ENCODE measurements around the gene TRPC4. TPM values are rescaled to one million over a fixed set of nuclear protein-coding genes. Genes with fewer than 3 reads are reported as not detected.

The TRPC4 gene
- total and polyA plus RNA-seq, 2 donors (not counting 1 experiment from before 2014, with no cell fraction given), result not detected

DNA sequence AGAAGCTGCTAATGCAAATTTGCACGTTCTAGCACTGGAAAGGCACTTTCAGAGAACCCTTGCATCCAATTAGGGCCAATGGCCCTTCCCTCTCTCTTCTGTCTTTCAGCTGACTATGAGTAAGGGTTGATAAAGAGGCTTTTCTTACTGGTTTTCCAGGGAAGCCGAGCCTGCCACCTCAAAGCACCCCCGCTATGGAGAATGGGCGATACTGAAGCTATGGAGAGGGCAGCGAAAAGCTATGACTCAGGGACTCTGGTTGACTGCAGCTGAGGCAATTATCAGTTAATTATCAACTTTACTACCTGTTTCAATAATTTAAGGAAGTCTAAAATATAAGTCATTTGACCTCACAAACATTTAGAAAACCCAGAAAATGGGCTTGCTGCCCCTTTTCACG lies 115.8 kb downstream of the TRPC4 start:
- Mint-ChIP-seq H3K9me3 (ENCODE audit: insufficient read depth) (no peaks in the 10 kb centered on the region), H3K4me1 (no peaks in the 10 kb centered on the region), H3K27ac (no peak overlapping the region), H3K27me3 (no peaks in the 10 kb centered on the region), H3K4me3 (no peak overlapping the region)
- Histone ChIP-seq H3K4me1 (ENCODE audit: control insufficient read depth in 2 of 2, insufficient read depth in 2 of 2, low read length in 2 of 2) (no peaks in the 10 kb centered on the region), H3K4me2 (replicated peaks; ENCODE audit: low read depth, low read length, poor library complexity, severe bottlenecking) (no peak overlapping the region), H3K4me3 (ENCODE audit: control extremely low read depth in 1 of 5, extremely low read depth in 1 of 5, insufficient read depth in 1 of 5, low read depth in 2 of 5, low read length in 4 of 5) (no peak overlapping the region), H3K79me2 (ENCODE audit: control insufficient read depth, insufficient read depth, low read length) (no peaks in the 10 kb centered on the region), H3K9ac (ENCODE audit: low read length) (no peak overlapping the region), H4K20me1 (ENCODE audit: control insufficient read depth, insufficient read depth, low read length, poor library complexity, severe bottlenecking) (no peaks in the 10 kb centered on the region), H3K9me3 (ENCODE audit: control extremely low read depth in 1 of 3, control insufficient read depth in 2 of 3, insufficient read depth in 1 of 3, low read length in 2 of 3) (no peaks in the 10 kb centered on the region), H3K36me3 (replicated peaks in 1 of 2; ENCODE audit: control extremely low read depth in 1 of 2, control insufficient read depth in 1 of 2, extremely low read depth in 1 of 2, insufficient read depth in 2 of 2, low read length in 1 of 2) (no peaks in the 10 kb centered on the region), H3K27me3 (replicated peaks in 1 of 4; ENCODE audit: control extremely low read depth in 1 of 4, control insufficient read depth in 3 of 4, insufficient read depth in 4 of 4, low read length in 3 of 4) (no peaks in the 10 kb centered on the region), H2AFZ (ENCODE audit: insufficient read depth, low read depth, low read length, poor library complexity, severe bottlenecking) (no peak overlapping the region), H3K27ac (ENCODE audit: low read length in 2 of 2) (no peak overlapping the region)
- ChIA-PET POLR2A (no interaction called here), CTCF (no interaction called here)
- ATAC-seq (ENCODE audit: low read depth) (no peak), DNase-seq (no peak)
- 78% methylated on average over 3 of the region's 6 CpGs for WGBS (ENCODE audit: insufficient coverage)
- intact Hi-C loops (cut with micrococcal nuclease), result no loop called here
- TF ChIP-seq CTCF (IDR thresholded peaks at IDR 0.05) (no peak), EZH2 (IDR thresholded peaks at IDR 0.05; ENCODE audit: borderline replicate concordance, insufficient read depth, low read depth, low read length, poor library complexity, severe bottlenecking) (no peak)

DNA sequence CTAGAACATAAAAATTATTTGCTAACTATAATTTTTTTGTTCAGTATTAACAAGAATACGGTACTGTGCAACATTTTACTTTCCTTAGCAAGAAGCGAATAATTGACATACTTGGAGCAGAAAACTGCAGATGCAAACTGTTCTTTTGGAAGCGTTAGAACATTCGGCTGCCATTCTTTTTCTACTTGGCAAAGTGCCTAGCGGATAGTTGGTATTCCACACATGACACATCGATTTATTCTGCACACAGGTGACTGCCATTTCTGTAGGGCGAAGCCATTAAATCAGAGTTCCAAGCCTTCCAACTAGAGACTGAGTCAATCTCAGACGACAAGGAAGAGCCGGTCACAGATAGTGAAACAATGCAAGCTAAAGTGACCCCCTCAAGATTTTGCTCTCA lies 117.4 kb downstream of the TRPC4 start:
- Mint-ChIP-seq H3K27ac (no peak overlapping the region), H3K4me1 (no peaks in the 10 kb centered on the region), H3K4me3 (no peak overlapping the region), H3K9me3 (ENCODE audit: insufficient read depth) (no peaks in the 10 kb centered on the region), H3K27me3 (no peaks in the 10 kb centered on the region)
- H3K4me3 ChIP-seq (ENCODE audit: control extremely low read depth in 1 of 5, extremely low read depth in 1 of 5, insufficient read depth in 1 of 5, low read depth in 2 of 5, low read length in 4 of 5), result no peak overlapping the region
- H2AFZ ChIP-seq (ENCODE audit: insufficient read depth, low read depth, low read length, poor library complexity, severe bottlenecking), result no peak overlapping the region
- no peaks in the 10 kb centered on the region for H3K27me3 ChIP-seq (replicated peaks in 1 of 4; ENCODE audit: control extremely low read depth in 1 of 4, control insufficient read depth in 3 of 4, insufficient read depth in 4 of 4, low read length in 3 of 4)
- 98% methylated on average over 9 of the region's 9 CpGs for WGBS (ENCODE audit: insufficient coverage)
- TF ChIP-seq CTCF (IDR thresholded peaks at IDR 0.05), result no peak
- H3K36me3 ChIP-seq (replicated peaks in 1 of 2; ENCODE audit: control extremely low read depth in 1 of 2, control insufficient read depth in 1 of 2, extremely low read depth in 1 of 2, insufficient read depth in 2 of 2, low read length in 1 of 2), result no peaks in the 10 kb centered on the region
- H3K9ac ChIP-seq (ENCODE audit: low read length), result no peak overlapping the region
- no peaks in the 10 kb centered on the region for H3K9me3 ChIP-seq (ENCODE audit: control extremely low read depth in 1 of 3, control insufficient read depth in 2 of 3, insufficient read depth in 1 of 3, low read length in 2 of 3)
- intact Hi-C loops (cut with micrococcal nuclease), result no loop called here
- ChIA-PET POLR2A (no interaction called here), CTCF (interaction anchor here (0.6 kb wide), 1 partner anchor 806 kb away, joined by 3 read pairs; no protein-coding TSS in a partner anchor)
- H3K4me2 ChIP-seq (replicated peaks; ENCODE audit: low read depth, low read length, poor library complexity, severe bottlenecking), result no peak overlapping the region
- DNase-seq, result no peak
- no peaks in the 10 kb centered on the region for H4K20me1 ChIP-seq (ENCODE audit: control insufficient read depth, insufficient read depth, low read length, poor library complexity, severe bottlenecking)
- no peak for ATAC-seq (ENCODE audit: low read depth)
- no peak overlapping the region for H3K27ac ChIP-seq (ENCODE audit: low read length in 2 of 2)
- H3K4me1 ChIP-seq (ENCODE audit: control insufficient read depth in 2 of 2, insufficient read depth in 2 of 2, low read length in 2 of 2), result no peaks in the 10 kb centered on the region
- no peaks in the 10 kb centered on the region for H3K79me2 ChIP-seq (ENCODE audit: control insufficient read depth, insufficient read depth, low read length)
